ENCODE data around the gene BTD.
"Not testable (repeated sequence)": the region's sequence is repeated elsewhere in the genome, so short reads cannot be mapped to it uniquely, and the experiment has no call there.

BTD gene

GRCh38 chr3:15601399-15602145, at the start of gene BTD, which contains the start of gene HACL1:
TSS of gene BTD (plus strand) at chr3:15601745. CDS start at chr3:15635440, 33,695 bp downstream.
TSS of gene HACL1 (minus strand) at chr3:15601569. CDS start at chr3:15601463, 106 bp downstream.
- peak; percentile 87 for DNase-seq (ENCODE audit: low spot score)

- DNase-seq (ENCODE audit: low spot score): no peak
Observed at GRCh38 chr3:15551902-15552301, 49.6 kb upstream of the BTD start.

- DNase-seq (ENCODE audit: low spot score): no peak
Observed at GRCh38 chr3:15553749-15554148, 47.8 kb upstream of the BTD start.

- DNase-seq (ENCODE audit: low spot score): no peak
Observed at GRCh38 chr3:15556512-15556911, 45.0 kb upstream of the BTD start.

- DNase-seq (ENCODE audit: low spot score): peak; percentile 4
Observed at GRCh38 chr3:15557511-15557946, 44.0 kb upstream of the BTD start.

GRCh38 chr3:15558581-15558980, 43.0 kb upstream of the BTD start:
- DNase-seq (ENCODE audit: low spot score): no peak

- DNase-seq (ENCODE audit: low spot score): no peak
Observed at GRCh38 chr3:15562560-15562959, 39.0 kb upstream of the BTD start.

- no peak for DNase-seq (ENCODE audit: low spot score)
Observed at GRCh38 chr3:15563190-15563589, 38.4 kb upstream of the BTD start.

- DNase-seq (ENCODE audit: low spot score): no peak
Observed at GRCh38 chr3:15572138-15572537, 29.4 kb upstream of the BTD start.

- no peak for DNase-seq (ENCODE audit: low spot score)
Observed at GRCh38 chr3:15575446-15575845, 26.1 kb upstream of the BTD start.

- no peak for DNase-seq (ENCODE audit: low spot score)
Observed at GRCh38 chr3:15576475-15576874, 25.1 kb upstream of the BTD start.

GRCh38 chr3:15578289-15578867, 23.2 kb upstream of the BTD start:
- DNase-seq (ENCODE audit: low spot score): no peak

- DNase-seq (ENCODE audit: low spot score): no peak
Observed at GRCh38 chr3:15579051-15579450, 22.5 kb upstream of the BTD start.

- DNase-seq (ENCODE audit: low spot score): no peak
Observed at GRCh38 chr3:15581471-15582394, 19.8 kb upstream of the BTD start.

- no peak for DNase-seq (ENCODE audit: low spot score)
Observed at GRCh38 chr3:15585111-15585845, 16.3 kb upstream of the BTD start.

GRCh38 chr3:15591242-15591641, 10.3 kb upstream of the BTD start:
- no peak for DNase-seq (ENCODE audit: low spot score)

- no peak for DNase-seq (ENCODE audit: low spot score)
Observed at GRCh38 chr3:15591928-15592327, 9.6 kb upstream of the BTD start.

- no peak for DNase-seq (ENCODE audit: low spot score)
Observed at GRCh38 chr3:15592968-15593367, 8.6 kb upstream of the BTD start.

- no peak for DNase-seq (ENCODE audit: low spot score)
Observed at GRCh38 chr3:15595955-15596354, 5.6 kb upstream of the BTD start.

GRCh38 chr3:15601046-15601398, 523 bp upstream of the BTD start:
- DNase-seq (ENCODE audit: low spot score): no peak

- no peak for DNase-seq (ENCODE audit: low spot score)
Observed at GRCh38 chr3:15602146-15602536, 596 bp downstream of the BTD start.

- not testable (repeated sequence) for DNase-seq (ENCODE audit: low spot score)
Observed at GRCh38 chr3:15602816-15603215, 1.3 kb downstream of the BTD start.

Data from COLO829 (cell line).